ENCODE measurements around the gene UBE2F.

Gene UBE2F

DNA sequence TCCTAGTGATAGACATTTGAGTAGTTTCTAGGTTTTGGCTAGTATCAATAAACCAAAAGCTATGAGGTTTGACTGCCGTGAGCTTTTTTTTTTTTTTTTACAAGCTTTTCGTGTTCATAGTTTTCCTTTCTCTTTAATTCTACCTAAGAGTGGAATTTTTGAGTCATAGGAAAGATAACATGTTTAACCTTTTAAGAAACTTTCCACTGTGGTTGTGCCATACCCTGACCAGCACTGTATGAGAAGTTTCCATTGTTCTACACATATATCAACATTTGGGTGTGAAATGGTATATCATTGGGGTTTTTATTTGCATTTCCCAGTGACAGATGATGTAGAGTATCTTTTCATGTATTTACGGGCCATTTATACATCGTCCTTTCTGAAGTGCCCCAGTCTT lies 31.7 kb downstream of the UBE2F start:
- Histone ChIP-seq H2AK5ac (ENCODE audit: low read length) (no peak overlapping the region), H4K8ac (ENCODE audit: low read depth, low read length) (no peak overlapping the region), H4K91ac (ENCODE audit: low read depth, low read length) (no peak overlapping the region)

GRCh38 chr2:238003234-238004031 lies 36.6 kb downstream of the UBE2F start:
- H3K27me3 ChIP-seq (ENCODE audit: insufficient read depth, low read length), result no peaks in the 10 kb centered on the region
- no peak overlapping the region for H2AFZ ChIP-seq (ENCODE audit: insufficient read depth, low read length, poor library complexity)
- no peak overlapping the region for H3K27ac ChIP-seq (ENCODE audit: low read depth, low read length)
- H3K4ac ChIP-seq (ENCODE audit: low read depth, low read length), result no peak overlapping the region
- no peak overlapping the region for H3K4me2 ChIP-seq (ENCODE audit: low read length)
- WGBS (ENCODE audit: extremely low coverage, insufficient coverage, insufficient read length), result no CpG with 5 or more reads among the region's 7 CpGs
- H3K79me1 ChIP-seq (ENCODE audit: low read length), result no peaks in the 10 kb centered on the region
- DNase-seq, result no peak
- no peak overlapping the region for H3K18ac ChIP-seq (ENCODE audit: low read length)
- H3K9me3 ChIP-seq (ENCODE audit: insufficient read depth, low read depth, low read length), result no peaks in the 10 kb centered on the region
- no peak overlapping the region for H2BK5ac ChIP-seq (ENCODE audit: low read depth, low read length, poor library complexity)
- H4K8ac ChIP-seq (ENCODE audit: low read depth, low read length), result no peak overlapping the region
- H2BK120ac ChIP-seq (ENCODE audit: insufficient read depth, low read length, poor library complexity), result no peak overlapping the region
- no peak overlapping the region for H3K23ac ChIP-seq (ENCODE audit: low read length)
- H3K4me3 ChIP-seq (ENCODE audit: low read depth, low read length), result no peak overlapping the region
- no peak overlapping the region for H3K9ac ChIP-seq (ENCODE audit: low read length)
- H2AK5ac ChIP-seq (ENCODE audit: low read length), result no peak overlapping the region
- H3K14ac ChIP-seq (ENCODE audit: low read length), result no peak overlapping the region
- peaks cover 1% of the 10 kb centered on the region in 2 experiments for H3K36me3 ChIP-seq (ENCODE audit: control insufficient read depth in 1 of 2, insufficient read depth in 2 of 2, low read length in 2 of 2)
- H4K12ac ChIP-seq (ENCODE audit: low read depth, low read length), result no peak overlapping the region
- no peaks in the 10 kb centered on the region for H3K79me2 ChIP-seq (ENCODE audit: control insufficient read depth, insufficient read depth, low read length, poor library complexity)
- H4K91ac ChIP-seq (ENCODE audit: low read depth, low read length), result no peak overlapping the region
- no peaks in the 10 kb centered on the region for H3K4me1 ChIP-seq (ENCODE audit: control insufficient read depth in 1 of 2, insufficient read depth in 2 of 2, low read length in 2 of 2)
- H2BK12ac ChIP-seq (ENCODE audit: low read length), result no peak overlapping the region

More for the DNA sequence above, 31.7 kb downstream of the UBE2F start:
- no peak overlapping the region for H2BK5ac ChIP-seq (ENCODE audit: low read depth, low read length, poor library complexity)
- H3K4me2 ChIP-seq (ENCODE audit: low read length), result no peak overlapping the region
- no peaks in the 10 kb centered on the region for H3K79me2 ChIP-seq (ENCODE audit: control insufficient read depth, insufficient read depth, low read length, poor library complexity)
- no peak overlapping the region for H3K14ac ChIP-seq (ENCODE audit: low read length)
- H4K12ac ChIP-seq (ENCODE audit: low read depth, low read length), result no peak overlapping the region
- H2BK120ac ChIP-seq (ENCODE audit: insufficient read depth, low read length, poor library complexity), result no peak overlapping the region
- H3K9me3 ChIP-seq (ENCODE audit: insufficient read depth, low read depth, low read length), result no peaks in the 10 kb centered on the region
- no peaks in the 10 kb centered on the region for H3K27me3 ChIP-seq (ENCODE audit: insufficient read depth, low read length)
- no peak overlapping the region for H3K9ac ChIP-seq (ENCODE audit: low read length)
- DNase-seq, result peak; percentile 37 to 82
- H3K79me1 ChIP-seq (ENCODE audit: low read length), result no peaks in the 10 kb centered on the region
- no peak overlapping the region for H2AFZ ChIP-seq (ENCODE audit: insufficient read depth, low read length, poor library complexity)
- no peak overlapping the region for H3K4ac ChIP-seq (ENCODE audit: low read depth, low read length)
- no peak overlapping the region for H2BK12ac ChIP-seq (ENCODE audit: low read length)
- H3K4me1 ChIP-seq (ENCODE audit: control insufficient read depth in 1 of 2, insufficient read depth in 2 of 2, low read length in 2 of 2), result no peaks in the 10 kb centered on the region
- no CpG with 5 or more reads among the region's 4 CpGs for WGBS (ENCODE audit: extremely low coverage, insufficient coverage, insufficient read length)
- peaks cover 1 to 5% of the 10 kb centered on the region in 2 experiments for H3K36me3 ChIP-seq (ENCODE audit: control insufficient read depth in 1 of 2, insufficient read depth in 2 of 2, low read length in 2 of 2)
- no peak overlapping the region for H3K18ac ChIP-seq (ENCODE audit: low read length)
- H3K4me3 ChIP-seq (ENCODE audit: low read depth, low read length), result no peak overlapping the region
- no peak overlapping the region for H3K27ac ChIP-seq (ENCODE audit: low read depth, low read length)
- H3K23ac ChIP-seq (ENCODE audit: low read length), result no peak overlapping the region

DNA sequence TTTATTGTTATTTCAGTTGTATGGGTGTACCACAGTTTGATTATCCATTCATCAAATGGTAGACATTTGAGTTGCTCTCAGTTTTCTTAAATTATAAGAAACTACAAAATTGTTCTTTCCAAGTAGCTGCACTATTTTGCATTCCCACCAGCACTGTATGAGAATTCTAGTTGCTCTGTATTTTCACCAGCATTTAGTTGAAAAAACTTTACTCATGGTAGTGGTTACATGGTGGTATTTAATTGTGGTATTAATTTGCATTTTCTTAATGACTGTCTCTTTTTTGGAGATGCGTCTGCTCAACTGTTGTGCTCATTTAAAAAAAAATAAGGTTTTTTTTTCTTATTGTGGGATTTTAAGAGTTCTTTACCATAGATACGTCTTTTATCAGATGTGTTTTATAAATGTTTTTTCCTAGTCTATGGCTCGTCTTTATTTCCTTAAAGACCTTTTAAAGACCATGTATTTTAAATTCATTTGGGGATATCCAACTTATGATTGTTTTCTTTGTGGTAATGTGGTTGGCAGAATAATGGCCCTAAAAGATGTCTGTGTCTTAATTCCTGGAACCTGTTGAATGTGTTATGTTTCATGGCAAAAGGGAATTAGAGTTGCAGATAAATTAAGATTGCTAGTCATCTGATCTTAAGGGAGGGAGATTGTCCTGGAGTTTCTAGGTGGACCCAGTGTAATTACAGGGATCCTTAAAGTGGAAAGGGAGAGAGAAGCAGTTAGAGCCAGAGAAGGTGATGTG lies 37.4 kb downstream of the UBE2F start:
- Histone ChIP-seq H2BK120ac (ENCODE audit: insufficient read depth, low read length, poor library complexity) (no peak overlapping the region), H3K18ac (ENCODE audit: low read length) (no peak overlapping the region), H3K9me3 (ENCODE audit: insufficient read depth, low read depth, low read length) (no peaks in the 10 kb centered on the region), H3K4me3 (ENCODE audit: low read depth, low read length) (no peak overlapping the region), H3K79me2 (ENCODE audit: control insufficient read depth, insufficient read depth, low read length, poor library complexity) (no peaks in the 10 kb centered on the region), H3K23ac (ENCODE audit: low read length) (no peak overlapping the region), H3K9ac (ENCODE audit: low read length) (no peak overlapping the region), H2AFZ (ENCODE audit: insufficient read depth, low read length, poor library complexity) (no peak overlapping the region), H3K4ac (ENCODE audit: low read depth, low read length) (no peak overlapping the region), H2AK5ac (ENCODE audit: low read length) (no peak overlapping the region), H4K91ac (ENCODE audit: low read depth, low read length) (no peak overlapping the region), H2BK5ac (ENCODE audit: low read depth, low read length, poor library complexity) (no peak overlapping the region), H3K27me3 (ENCODE audit: insufficient read depth, low read length) (no peaks in the 10 kb centered on the region), H3K14ac (ENCODE audit: low read length) (no peak overlapping the region), H3K27ac (ENCODE audit: low read depth, low read length) (no peak overlapping the region), H3K4me2 (ENCODE audit: low read length) (no peak overlapping the region), H2BK12ac (ENCODE audit: low read length) (no peak overlapping the region), H4K12ac (ENCODE audit: low read depth, low read length) (no peak overlapping the region), H3K4me1 (ENCODE audit: control insufficient read depth in 1 of 2, insufficient read depth in 2 of 2, low read length in 2 of 2) (no peaks in the 10 kb centered on the region), H4K8ac (ENCODE audit: low read depth, low read length) (no peak overlapping the region), H3K79me1 (ENCODE audit: low read length) (no peaks in the 10 kb centered on the region), H3K36me3 (ENCODE audit: control insufficient read depth in 1 of 2, insufficient read depth in 2 of 2, low read length in 2 of 2) (peaks cover 1% of the 10 kb centered on the region in 2 experiments)
- no peak for DNase-seq
- WGBS (ENCODE audit: extremely low coverage, insufficient coverage, insufficient read length), result no CpG with 5 or more reads among the region's 3 CpGs

GRCh38 chr2:238005528-238005927 lies 38.7 kb downstream of the UBE2F start:
- DNase-seq, result no peak
- Histone ChIP-seq H3K79me1 (ENCODE audit: low read length) (no peaks in the 10 kb centered on the region), H3K18ac (ENCODE audit: low read length) (no peak overlapping the region), H2BK12ac (ENCODE audit: low read length) (no peak overlapping the region), H3K36me3 (ENCODE audit: control insufficient read depth in 1 of 2, insufficient read depth in 2 of 2, low read length in 2 of 2) (peaks cover 0 to 1% of the 10 kb centered on the region in 2 experiments), H4K12ac (ENCODE audit: low read depth, low read length) (no peak overlapping the region), H3K4me1 (ENCODE audit: control insufficient read depth in 1 of 2, insufficient read depth in 2 of 2, low read length in 2 of 2) (no peaks in the 10 kb centered on the region), H3K27ac (ENCODE audit: low read depth, low read length) (no peak overlapping the region), H3K4me2 (ENCODE audit: low read length) (no peak overlapping the region), H3K27me3 (ENCODE audit: insufficient read depth, low read length) (no peaks in the 10 kb centered on the region), H3K79me2 (ENCODE audit: control insufficient read depth, insufficient read depth, low read length, poor library complexity) (no peaks in the 10 kb centered on the region), H2AFZ (ENCODE audit: insufficient read depth, low read length, poor library complexity) (no peak overlapping the region), H2BK5ac (ENCODE audit: low read depth, low read length, poor library complexity) (no peak overlapping the region), H3K4ac (ENCODE audit: low read depth, low read length) (no peak overlapping the region), H3K4me3 (ENCODE audit: low read depth, low read length) (no peak overlapping the region), H3K14ac (ENCODE audit: low read length) (no peak overlapping the region), H4K91ac (ENCODE audit: low read depth, low read length) (no peak overlapping the region), H4K8ac (ENCODE audit: low read depth, low read length) (no peak overlapping the region), H3K23ac (ENCODE audit: low read length) (no peak overlapping the region), H2BK120ac (ENCODE audit: insufficient read depth, low read length, poor library complexity) (no peak overlapping the region), H2AK5ac (ENCODE audit: low read length) (no peak overlapping the region), H3K9me3 (ENCODE audit: insufficient read depth, low read depth, low read length) (no peaks in the 10 kb centered on the region), H3K9ac (ENCODE audit: low read length) (no peak overlapping the region)
- WGBS (ENCODE audit: extremely low coverage, insufficient coverage, insufficient read length), result no CpG with 5 or more reads among the region's 1 CpG
